A549 (cell line): ENCODE data around the gene CORO2B. TPM values are rescaled to one million over a fixed set of nuclear protein-coding genes. Genes with fewer than 3 reads are reported as not detected.

ENCODE experiments used
- ATAC-seq, 2 experiments: fragments of 200-7000 bp in 1 of 2; fragments of >200 bp in 1 of 2; cut with Nextera tagmentation in 1 of 2; cut with Tn5 transposase in 1 of 2; 3 replicates each; pipeline versions ENCODE4 v1.8.0 to v1.9.1; 2018 to 2020; ENCODE audit warnings: mild to moderate bottlenecking in 1 of 2, moderate library complexity in 1 of 2
- CTCF ChIA-PET: fragments of 300-600 bp; sonication (Branson Sonifier 250); formaldehyde crosslinking; extraction: SDS; loops from one replicate; lab custom pipeline; 2021; ENCODE audit warnings: antibody characterized with exemption, inconsistent platforms; lab: Yijun Ruan, JAX
- POLR2A ChIA-PET: fragments of 350-600 bp; formaldehyde crosslinking; extraction: SDS; loops from one replicate; lab custom pipeline; 2021; ENCODE audit warnings: antibody characterized with exemption, inconsistent platforms; lab: Yijun Ruan, JAX
- DNase-seq, 2 experiments: peaks; one replicate each; pipeline versions ENCODE4 v3.0.0 to v3.0.0-alpha.2; 2011 to 2016; ENCODE audit warnings: low read depth in 1 of 2, low spot score in 1 of 2
- FAIRE-seq: peaks from 2 replicates; lab custom pipeline; 2011; peaks lifted over from hg19 to GRCh38; lab: Jason Lieb, UNC
- H3K27ac ChIP-seq, 2 experiments: fragments of >200 bp; sonication (Bioruptor Twin); formaldehyde crosslinking; 3 replicates each; pipeline ENCODE4 v1.5.1; 2016 to 2017
- H3K4me1 ChIP-seq: fragments of >200 bp; sonication (Bioruptor Twin); formaldehyde crosslinking; 3 replicates; pipeline ENCODE4 v1.6.1; 2016
- H3K4me2 ChIP-seq: fragments of >200 bp; sonication (Bioruptor Twin); formaldehyde crosslinking; 3 replicates; pipeline ENCODE4 v1.6.1; 2016
- H3K4me3 ChIP-seq: fragments of >200 bp; sonication (Bioruptor Twin); formaldehyde crosslinking; 3 replicates; pipeline ENCODE4 v1.5.1; 2016
- H3K9me3 ChIP-seq: fragments of >200 bp; sonication (Bioruptor Twin); formaldehyde crosslinking; 3 replicates; pipeline ENCODE4 v1.6.1; 2016
- CBX2 ChIP-seq: fragments of 200-600 bp; sonication (generic); IDR thresholded peaks from 2 replicates; pipeline ENCODE4 v1.6.1; 2016; ENCODE audit warnings: low read depth, mild to moderate bottlenecking, borderline replicate concordance
- CHD2 ChIP-seq: fragments of 150-350 bp; IDR thresholded peaks from 2 replicates; pipeline ENCODE4 v1.6.1; 2014; ENCODE audit warnings: low read length; ENCODE audit not compliant: partially characterized antibody
- CHD4 ChIP-seq: fragments of 200-600 bp; sonication (generic); IDR thresholded peaks from 2 replicates; pipeline ENCODE4 v1.6.1; 2016; ENCODE audit warnings: antibody characterized with exemption, mild to moderate bottlenecking, borderline replicate concordance
- EHF ChIP-seq: fragments of 250-450 bp; sonication (Bioruptor Pico); IDR thresholded peaks from 2 replicates; pipeline ENCODE4 v1.5.0; 2020; ENCODE audit warnings: mild to moderate bottlenecking
- FOSL2 ChIP-seq, 2 experiments: fragments of 450-650 bp in 1 of 2; fragments of >200 bp in 1 of 2; sonication (Bioruptor Twin) in 1 of 2; formaldehyde crosslinking; IDR thresholded peaks; 2 replicates each; pipeline versions ENCODE4 v1.5.0 to v1.6.1; 2016 to 2020; ENCODE audit warnings: mild to moderate bottlenecking in 1 of 2, moderate library complexity in 1 of 2
- FOXS1 ChIP-seq: fragments of 250-450 bp; sonication (Bioruptor Pico); IDR thresholded peaks from 2 replicates; pipeline ENCODE4 v1.5.0; 2020; ENCODE audit warnings: mild to moderate bottlenecking, moderate library complexity
- GATA3 ChIP-seq: IDR thresholded peaks from 2 replicates; pipeline ENCODE4 v1.6.1; 2012; ENCODE audit warnings: borderline replicate concordance
- HDAC2 ChIP-seq: fragments of 200-600 bp; sonication (generic); IDR thresholded peaks from 2 replicates; pipeline ENCODE4 v1.6.1; 2016
- HEYL ChIP-seq: fragments of 250-450 bp; sonication (Bioruptor Pico); IDR thresholded peaks from 2 replicates; pipeline ENCODE4 v1.8.0; 2021; ENCODE audit warnings: mild to moderate bottlenecking, moderate library complexity
- HOXA7 ChIP-seq: fragments of 250-450 bp; sonication (Bioruptor Pico); IDR thresholded peaks from 2 replicates; pipeline ENCODE4 v1.5.0; 2020; ENCODE audit warnings: mild to moderate bottlenecking, moderate library complexity
- JUNB ChIP-seq: fragments of >200 bp; sonication (Bioruptor Twin); formaldehyde crosslinking; IDR thresholded peaks from 2 replicates; pipeline ENCODE4 v1.6.1; 2016
- KDM1A ChIP-seq: fragments of 200-600 bp; sonication (generic); IDR thresholded peaks from 2 replicates; pipeline ENCODE4 v1.6.1; 2016; ENCODE audit warnings: low read depth, mild to moderate bottlenecking
- KDM5A ChIP-seq: fragments of 200-600 bp; sonication (generic); IDR thresholded peaks from 2 replicates; pipeline ENCODE4 v1.6.1; 2016; ENCODE audit warnings: antibody characterized with exemption, mild to moderate bottlenecking
- MAX ChIP-seq: IDR thresholded peaks from 2 replicates; pipeline ENCODE4 v1.6.1; 2012
- POLR2AphosphoS2 ChIP-seq: conservative IDR thresholded peaks from 2 replicates; pipeline ENCODE4 v1.6.1; 2012; ENCODE audit warnings: low read length, improper control_type of control experiment, inconsistent platforms
- RAD21 ChIP-seq, 2 experiments: fragments of >200 bp in 1 of 2; sonication (Bioruptor Twin) in 1 of 2; formaldehyde crosslinking in 1 of 2; IDR thresholded peaks in 1 of 2; conservative IDR thresholded peaks in 1 of 2; 2 replicates in 1 of 2; 3 replicates in 1 of 2; pipeline ENCODE4 v1.6.1; 2012 to 2018; ENCODE audit warnings: inconsistent platforms in 1 of 2
- RARB ChIP-seq: fragments of 250-450 bp; sonication (Bioruptor Pico); IDR thresholded peaks from 2 replicates; pipeline ENCODE4 v1.8.0; 2021; ENCODE audit warnings: mild to moderate bottlenecking, moderate library complexity
- SMC3 ChIP-seq: fragments of >200 bp; sonication (Bioruptor Twin); formaldehyde crosslinking; IDR thresholded peaks from 3 replicates; pipeline ENCODE4 v1.6.1; 2018; ENCODE audit warnings: inconsistent platforms
- SREBF2 ChIP-seq: fragments of 450-650 bp; IDR thresholded peaks from 2 replicates; pipeline ENCODE4 v1.6.1; 2014; ENCODE audit warnings: mild to moderate bottlenecking, moderate library complexity
- TFCP2L1 ChIP-seq: fragments of 250-450 bp; sonication (Bioruptor Pico); IDR thresholded peaks from 2 replicates; pipeline ENCODE4 v1.5.0; 2021; ENCODE audit warnings: mild to moderate bottlenecking
- TP53 ChIP-seq: fragments of 250-450 bp; sonication (Bioruptor Pico); IDR thresholded peaks from 2 replicates; pipeline ENCODE4 v1.5.0; 2021; ENCODE audit warnings: mild to moderate bottlenecking, moderate library complexity
- ZC3H11A ChIP-seq: fragments of 450-650 bp; IDR thresholded peaks from 2 replicates; pipeline ENCODE4 v1.6.1; 2014; ENCODE audit warnings: antibody characterized with exemption, mild to moderate bottlenecking
- ZFP36 ChIP-seq: fragments of 450-650 bp; IDR thresholded peaks from 2 replicates; pipeline ENCODE4 v1.6.1; 2014; ENCODE audit warnings: borderline replicate concordance; ENCODE audit not compliant: partially characterized antibody
- ZSCAN20 ChIP-seq: fragments of 250-450 bp; sonication (Bioruptor Pico); IDR thresholded peaks from 2 replicates; pipeline ENCODE4 v1.8.0; 2022; ENCODE audit warnings: mild to moderate bottlenecking, moderate library complexity
- WGBS: methylation state at CpG from one replicate; pipeline ENCODE4 v1.1.6; 2017; ENCODE audit errors: missing lambda C conversion rate; 5-methylcytosine and 5-hydroxymethylcytosine counted together
- polyA plus RNA-seq, 4 experiments: library from polyadenylated mRNA; depleted of rRNA in 3 of 4; stranded (reverse); fragments of >200 nt; fragmentation: RNase III in 1 of 4; extraction: RNeasy Plus Mini Kit Qiagen cat#74134 plus additional on column Dnase treatment in 1 of 4; gene quantifications; 2 replicates in 3 of 4; 3 replicates in 1 of 4; pipeline ENCODE4 v1.2.3, GENCODE V29; 2011 to 2017
- TF ChIP-seq, protein P1 (sequence below): IDR thresholded peaks from 2 replicates; pipeline ENCODE4 v1.6.1; 2012; ENCODE audit warnings: low read depth, borderline replicate concordance
- TF ChIP-seq, protein P2 (sequence below): fragments of >200 bp; sonication (Bioruptor Twin); formaldehyde crosslinking; IDR thresholded peaks from 2 replicates; pipeline ENCODE4 v1.6.1; 2016
- TF ChIP-seq, protein P3 (sequence below): fragments of 200-600 bp; sonication (generic); IDR thresholded peaks from 2 replicates; pipeline ENCODE4 v1.6.1; 2016; ENCODE audit warnings: antibody characterized with exemption, mild to moderate bottlenecking, moderate library complexity
- TF ChIP-seq, protein P4 (sequence below): fragments of 250-450 bp; sonication (Bioruptor Pico); IDR thresholded peaks from 2 replicates; pipeline ENCODE4 v1.5.0; 2021; ENCODE audit warnings: mild to moderate bottlenecking, moderate library complexity, borderline replicate concordance
- TF ChIP-seq, protein P5 (sequence below): fragments of 250-450 bp; sonication (Bioruptor Pico); IDR thresholded peaks from 2 replicates; pipeline ENCODE4 v1.5.0; 2020; ENCODE audit warnings: low read depth, mild to moderate bottlenecking, moderate library complexity

The CORO2B gene
- polyA plus RNA-seq, 2 of the 4 experiments (the other 2 are of a cell fraction) = 2.0 to 2.3 TPM

DNA sequence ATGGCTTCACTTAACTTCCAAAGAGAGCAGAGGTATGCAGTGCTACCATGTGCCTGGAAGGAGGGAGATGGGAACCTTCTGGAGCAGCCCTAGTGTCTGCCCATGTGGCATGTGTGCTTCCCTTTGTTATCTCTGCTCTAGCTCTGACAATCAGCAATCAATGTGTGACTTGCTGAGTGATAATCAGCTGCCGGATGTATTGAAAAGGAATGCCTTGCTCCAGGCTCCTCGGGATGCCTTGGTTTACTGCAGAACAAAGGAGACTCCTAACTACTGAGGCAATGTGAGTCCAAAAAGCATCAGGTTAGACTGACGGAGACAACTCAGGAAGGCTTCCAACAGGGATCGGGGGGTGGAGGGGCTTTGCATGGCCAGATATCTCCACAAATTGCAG lies 36.0 kb upstream of the CORO2B start:
- Histone ChIP-seq H3K9me3 (peaks cover 32% of the 10 kb centered on the region; the same call in 2 of the 3 replicates), H3K4me3 (no peak overlapping the region), H3K27ac (peak overlapping the region; percentile 93 to 99), H3K4me2 (peak overlapping the region; percentile 72), H3K4me1 (peaks cover 43% of the 10 kb centered on the region)
- POLR2A ChIA-PET = no interaction called here
- DNase-seq = no peak
- TF ChIP-seq MAX (no peak), CBX2 (no peak), TP53 (CRISPR knock-in tag) (no peak), KDM5A (no peak), SMC3 (no peak), RARB (CRISPR knock-in tag) (no peak), ZC3H11A (no peak), FOXS1 (CRISPR knock-in tag) (no peak), SREBF2 (no peak), KDM1A (no peak), CHD4 (no peak), JUNB (no peak), HDAC2 (no peak), GATA3 (no peak), HOXA7 (CRISPR knock-in tag) (no peak)
- TF ChIP-seq, protein P1, sequence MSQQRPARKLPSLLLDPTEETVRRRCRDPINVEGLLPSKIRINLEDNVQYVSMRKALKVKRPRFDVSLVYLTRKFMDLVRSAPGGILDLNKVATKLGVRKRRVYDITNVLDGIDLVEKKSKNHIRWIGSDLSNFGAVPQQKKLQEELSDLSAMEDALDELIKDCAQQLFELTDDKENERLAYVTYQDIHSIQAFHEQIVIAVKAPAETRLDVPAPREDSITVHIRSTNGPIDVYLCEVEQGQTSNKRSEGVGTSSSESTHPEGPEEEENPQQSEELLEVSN = no peak
- TF ChIP-seq, protein P2, sequence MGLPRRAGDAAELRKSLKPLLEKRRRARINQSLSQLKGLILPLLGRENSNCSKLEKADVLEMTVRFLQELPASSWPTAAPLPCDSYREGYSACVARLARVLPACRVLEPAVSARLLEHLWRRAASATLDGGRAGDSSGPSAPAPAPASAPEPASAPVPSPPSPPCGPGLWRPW = no peak
- TF ChIP-seq, protein P3, sequence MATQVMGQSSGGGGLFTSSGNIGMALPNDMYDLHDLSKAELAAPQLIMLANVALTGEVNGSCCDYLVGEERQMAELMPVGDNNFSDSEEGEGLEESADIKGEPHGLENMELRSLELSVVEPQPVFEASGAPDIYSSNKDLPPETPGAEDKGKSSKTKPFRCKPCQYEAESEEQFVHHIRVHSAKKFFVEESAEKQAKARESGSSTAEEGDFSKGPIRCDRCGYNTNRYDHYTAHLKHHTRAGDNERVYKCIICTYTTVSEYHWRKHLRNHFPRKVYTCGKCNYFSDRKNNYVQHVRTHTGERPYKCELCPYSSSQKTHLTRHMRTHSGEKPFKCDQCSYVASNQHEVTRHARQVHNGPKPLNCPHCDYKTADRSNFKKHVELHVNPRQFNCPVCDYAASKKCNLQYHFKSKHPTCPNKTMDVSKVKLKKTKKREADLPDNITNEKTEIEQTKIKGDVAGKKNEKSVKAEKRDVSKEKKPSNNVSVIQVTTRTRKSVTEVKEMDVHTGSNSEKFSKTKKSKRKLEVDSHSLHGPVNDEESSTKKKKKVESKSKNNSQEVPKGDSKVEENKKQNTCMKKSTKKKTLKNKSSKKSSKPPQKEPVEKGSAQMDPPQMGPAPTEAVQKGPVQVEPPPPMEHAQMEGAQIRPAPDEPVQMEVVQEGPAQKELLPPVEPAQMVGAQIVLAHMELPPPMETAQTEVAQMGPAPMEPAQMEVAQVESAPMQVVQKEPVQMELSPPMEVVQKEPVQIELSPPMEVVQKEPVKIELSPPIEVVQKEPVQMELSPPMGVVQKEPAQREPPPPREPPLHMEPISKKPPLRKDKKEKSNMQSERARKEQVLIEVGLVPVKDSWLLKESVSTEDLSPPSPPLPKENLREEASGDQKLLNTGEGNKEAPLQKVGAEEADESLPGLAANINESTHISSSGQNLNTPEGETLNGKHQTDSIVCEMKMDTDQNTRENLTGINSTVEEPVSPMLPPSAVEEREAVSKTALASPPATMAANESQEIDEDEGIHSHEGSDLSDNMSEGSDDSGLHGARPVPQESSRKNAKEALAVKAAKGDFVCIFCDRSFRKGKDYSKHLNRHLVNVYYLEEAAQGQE = no peak
- WGBS = 67% methylated on average over 4 of the region's 4 CpGs
- FAIRE-seq = no peak
- CTCF ChIA-PET = interaction anchor here (0.5 to 26.0 kb wide), 11 partner anchors 7 to 725 kb away, joined by 3 to 413 read pairs (median 4); no protein-coding TSS in a partner anchor
- ATAC-seq = peak in 1 of 2 experiments; percentile 14; a peak in 3 of 6 replicates

DNA sequence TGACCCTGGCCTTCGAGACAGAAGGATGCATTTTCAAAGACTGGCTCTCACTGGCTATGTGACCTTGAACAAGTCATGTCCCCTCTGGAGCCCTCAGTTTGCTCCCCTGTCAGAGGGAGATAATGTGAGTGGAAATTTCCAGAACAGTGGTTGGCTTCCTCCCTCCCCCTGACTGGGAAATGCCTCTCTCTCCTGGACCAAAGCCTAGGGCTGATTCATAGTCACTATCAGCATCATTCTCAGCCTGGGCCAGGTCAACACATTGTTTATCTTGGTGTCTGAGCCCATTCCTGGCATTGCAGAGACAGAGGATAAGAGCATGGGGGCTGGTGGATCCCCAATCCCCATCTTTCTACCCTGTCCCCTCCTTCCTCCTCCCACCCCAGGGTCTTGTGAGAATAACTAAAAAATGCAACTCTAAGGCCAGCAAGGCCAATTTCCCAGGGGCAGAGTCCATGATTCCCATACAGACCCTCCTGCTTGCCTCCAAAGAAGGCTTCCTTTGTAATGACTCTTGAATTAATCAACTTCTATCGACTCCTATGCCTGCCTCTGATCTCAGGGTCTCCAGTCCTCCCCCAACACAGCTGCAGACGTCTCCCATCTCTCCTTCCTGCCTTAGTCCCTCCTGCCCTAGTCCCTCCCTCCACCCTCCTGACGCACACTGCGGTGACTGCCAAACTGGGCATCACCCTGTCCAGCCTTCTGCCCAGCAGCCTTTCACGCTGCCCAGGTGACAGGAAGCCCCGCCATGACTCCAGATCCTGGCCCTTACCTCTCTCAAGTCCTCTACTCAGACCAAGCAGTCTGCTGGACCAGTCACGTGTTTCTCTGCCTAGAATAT lies 35.4 kb upstream of the CORO2B start:
- POLR2A ChIA-PET = no interaction called here
- peak; percentile 36 for FAIRE-seq
- WGBS = 28% methylated on average over 8 of the region's 8 CpGs
- peak; percentile 93 to 95 for ATAC-seq
- CTCF ChIA-PET = interaction anchor here (1.1 to 26.0 kb wide), 6 partner anchors 6 to 381 kb away, joined by 4 to 413 read pairs (median 38); no protein-coding TSS in a partner anchor
- H3K27ac ChIP-seq = peak overlapping the region; percentile 93 to 99
- H3K4me2 ChIP-seq = peak overlapping the region; percentile 72
- H3K4me3 ChIP-seq = no peak overlapping the region
- H3K4me1 ChIP-seq = peaks cover 46% of the 10 kb centered on the region
- peak; percentile 82 to 96 for DNase-seq
- peaks cover 30% of the 10 kb centered on the region; the same call in 2 of the 3 replicates for H3K9me3 ChIP-seq
- TF ChIP-seq TFCP2L1 (CRISPR knock-in tag) (no peak; the same call in 1 of the 2 replicates), ZC3H11A (no peak), POLR2AphosphoS2 (no peak), CHD4 (no peak), FOSL2 (IDR thresholded peaks at IDR 0.05) (peak; percentile 92), FOSL2 (CRISPR knock-in tag; IDR thresholded peaks at IDR 0.05) (peak; percentile 95), HDAC2 (no peak), KDM1A (no peak), ZFP36 (no peak), HEYL (CRISPR knock-in tag) (no peak), CBX2 (no peak), CHD2 (no peak), EHF (CRISPR knock-in tag) (no peak), KDM5A (no peak), ZSCAN20 (CRISPR knock-in tag) (no peak), RAD21 (conservative IDR thresholded peaks at IDR 0.05 in 1 of 2, IDR thresholded peaks at IDR 0.05 in 1 of 2) (peak; percentile 20 to 49; a peak in 4 of 5 replicates)
- TF ChIP-seq, protein P4, sequence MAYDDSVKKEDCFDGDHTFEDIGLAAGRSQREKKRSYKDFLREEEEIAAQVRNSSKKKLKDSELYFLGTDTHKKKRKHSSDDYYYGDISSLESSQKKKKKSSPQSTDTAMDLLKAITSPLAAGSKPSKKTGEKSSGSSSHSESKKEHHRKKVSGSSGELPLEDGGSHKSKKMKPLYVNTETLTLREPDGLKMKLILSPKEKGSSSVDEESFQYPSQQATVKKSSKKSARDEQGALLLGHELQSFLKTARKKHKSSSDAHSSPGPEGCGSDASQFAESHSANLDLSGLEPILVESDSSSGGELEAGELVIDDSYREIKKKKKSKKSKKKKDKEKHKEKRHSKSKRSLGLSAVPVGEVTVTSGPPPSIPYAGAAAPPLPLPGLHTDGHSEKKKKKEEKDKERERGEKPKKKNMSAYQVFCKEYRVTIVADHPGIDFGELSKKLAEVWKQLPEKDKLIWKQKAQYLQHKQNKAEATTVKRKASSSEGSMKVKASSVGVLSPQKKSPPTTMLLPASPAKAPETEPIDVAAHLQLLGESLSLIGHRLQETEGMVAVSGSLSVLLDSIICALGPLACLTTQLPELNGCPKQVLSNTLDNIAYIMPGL (CRISPR knock-in tag) = no peak
- TF ChIP-seq, protein P5, sequence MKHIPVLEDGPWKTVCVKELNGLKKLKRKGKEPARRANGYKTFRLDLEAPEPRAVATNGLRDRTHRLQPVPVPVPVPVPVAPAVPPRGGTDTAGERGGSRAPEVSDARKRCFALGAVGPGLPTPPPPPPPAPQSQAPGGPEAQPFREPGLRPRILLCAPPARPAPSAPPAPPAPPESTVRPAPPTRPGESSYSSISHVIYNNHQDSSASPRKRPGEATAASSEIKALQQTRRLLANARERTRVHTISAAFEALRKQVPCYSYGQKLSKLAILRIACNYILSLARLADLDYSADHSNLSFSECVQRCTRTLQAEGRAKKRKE (CRISPR knock-in tag) = peak; percentile 19
